DMS 273 treated with DMSO at 0.1 percent for 48 hours (cell line): Measurements from ENCODE around the gene ZNHIT2.
"Not testable (repeated sequence)": the region's sequence is repeated elsewhere in the genome, so short reads cannot be mapped to it uniquely, and the experiment has no call there.

Experiments
- DNase-seq: peaks from one replicate; lab custom pipeline; 2025; lab: John Stamatoyannopoulos, UW

Gene ZNHIT2

DNA sequence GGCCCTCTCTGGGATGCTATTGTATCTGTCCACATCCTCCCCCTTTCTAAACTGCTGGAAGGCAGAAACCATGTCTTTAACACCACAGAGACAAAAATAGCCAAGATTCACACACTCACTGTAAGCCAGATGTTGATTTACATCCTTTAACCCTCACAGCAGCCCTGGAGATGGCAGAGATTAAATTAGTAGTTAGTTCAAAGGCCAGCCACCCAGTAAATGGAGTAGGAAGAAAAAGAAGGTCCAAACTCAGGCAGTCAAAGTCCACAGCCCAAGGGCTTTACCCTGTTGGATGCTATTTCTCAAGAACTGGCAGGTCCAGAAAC, 2.1 kb upstream of the ZNHIT2 start:
- no peak for DNase-seq

DNA sequence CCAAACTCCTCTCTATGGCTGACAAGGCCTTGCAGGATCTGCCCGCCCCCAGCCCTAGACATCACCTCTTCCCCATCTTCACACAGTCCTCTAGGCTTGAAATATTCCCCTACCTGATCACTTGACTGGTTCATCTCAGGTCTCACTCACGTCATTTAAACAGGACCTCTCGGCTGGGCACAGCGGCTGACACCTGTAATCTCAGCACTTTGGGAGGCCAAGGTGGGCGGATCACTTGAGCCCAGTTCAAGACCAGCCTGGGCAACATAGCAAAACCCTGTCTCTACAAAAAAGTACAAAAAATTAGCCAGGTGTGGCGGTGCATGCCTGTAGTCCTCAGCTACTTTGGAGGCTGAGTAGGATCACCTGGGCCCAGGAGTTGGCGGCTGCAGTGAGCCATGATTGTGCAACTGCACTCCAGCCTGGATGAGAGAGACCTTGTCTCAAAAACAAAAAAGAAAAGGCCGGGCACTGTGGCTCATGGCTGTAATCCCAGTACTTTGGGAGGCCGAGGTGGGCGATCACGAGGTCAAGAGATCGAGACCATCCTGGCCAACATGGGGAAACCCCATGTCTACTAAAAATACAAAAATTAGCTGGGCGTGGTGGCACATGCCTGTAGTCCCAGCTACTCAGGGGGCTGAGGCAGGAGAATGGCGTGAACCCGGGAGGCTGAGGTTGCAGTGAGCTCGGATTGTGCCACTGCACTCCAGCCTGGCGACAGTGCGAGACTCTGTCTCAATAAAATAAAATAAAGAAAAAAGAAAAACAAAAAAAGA, 1.6 kb upstream of the ZNHIT2 start:
- DNase-seq = not testable (repeated sequence)

DNA sequence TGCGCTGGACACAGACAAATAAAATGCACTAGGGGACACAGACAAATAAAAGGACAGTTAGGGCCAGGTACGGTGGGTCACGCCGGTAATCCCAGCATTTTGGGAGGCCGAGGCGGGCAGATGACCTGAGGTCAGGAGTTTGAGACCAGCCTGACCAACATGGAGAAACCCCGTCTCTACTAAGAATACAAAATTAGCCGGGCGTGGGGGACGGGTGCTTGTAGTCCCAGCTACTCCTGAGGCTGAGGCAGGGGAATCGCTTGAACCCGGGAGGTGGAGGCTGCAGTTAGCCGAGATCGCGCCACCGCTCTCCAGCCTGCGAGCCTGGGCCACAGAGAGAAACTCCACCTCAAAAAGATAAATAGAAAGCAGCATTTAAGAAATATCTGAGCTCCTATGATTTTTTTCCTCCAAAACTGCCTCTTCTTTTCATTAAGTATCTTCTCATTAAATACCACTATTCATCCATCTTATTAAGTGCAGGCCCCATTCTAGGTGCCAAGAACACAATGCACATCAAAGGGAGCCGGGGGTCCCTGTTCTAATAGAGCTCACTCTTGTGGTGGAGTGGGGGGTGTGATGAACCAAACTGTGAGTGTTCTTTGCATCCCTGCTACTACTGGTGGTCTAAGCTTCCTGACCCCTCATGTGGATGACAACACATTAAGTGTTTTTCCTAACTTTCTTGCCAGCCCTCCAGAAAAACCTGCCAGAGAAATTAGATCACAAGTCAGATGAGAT, 766 bp upstream of the ZNHIT2 start:
- no peak for DNase-seq

DNA sequence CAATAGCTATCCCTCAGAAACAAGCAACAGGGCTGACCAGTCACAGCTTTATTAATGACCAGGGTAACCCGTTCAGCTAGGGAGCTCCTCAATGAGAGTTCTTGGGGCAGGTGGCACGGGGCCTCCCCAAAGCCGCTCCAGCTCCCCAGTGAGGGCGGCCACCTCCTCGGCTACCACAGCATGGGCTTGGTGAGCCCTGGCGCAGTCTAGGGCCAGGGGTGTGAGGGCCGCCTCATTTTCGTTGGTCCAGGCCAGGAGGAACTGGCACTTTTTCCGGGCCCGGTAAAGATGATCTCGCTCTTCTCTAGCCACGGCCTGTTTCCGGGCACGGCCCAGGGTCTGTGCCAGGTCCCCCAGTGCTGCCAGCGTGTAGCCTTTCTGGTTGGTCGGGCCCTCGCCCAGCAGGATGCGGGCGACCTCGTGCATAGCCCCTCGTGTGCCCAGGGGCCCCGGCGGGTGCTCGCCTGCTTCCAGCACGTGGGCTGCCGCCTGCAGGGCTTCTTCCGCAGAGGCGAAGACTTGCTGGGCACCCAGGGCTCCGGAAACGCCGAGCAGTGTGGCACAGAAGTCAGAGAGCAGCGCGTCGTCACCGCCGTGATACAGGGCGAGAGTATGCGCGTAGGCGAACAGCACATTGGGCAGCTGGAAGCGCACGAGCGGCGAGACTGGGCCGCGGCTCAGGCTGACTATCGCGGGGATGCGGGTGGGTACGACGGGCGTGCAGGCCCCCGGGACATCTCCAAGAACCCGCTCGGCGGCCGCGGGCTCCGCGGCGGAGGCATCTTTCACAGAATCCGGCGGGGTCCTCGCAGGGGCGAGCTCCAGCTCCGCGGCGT, 913 bp downstream of the ZNHIT2 start:
- no peak for DNase-seq

DNA sequence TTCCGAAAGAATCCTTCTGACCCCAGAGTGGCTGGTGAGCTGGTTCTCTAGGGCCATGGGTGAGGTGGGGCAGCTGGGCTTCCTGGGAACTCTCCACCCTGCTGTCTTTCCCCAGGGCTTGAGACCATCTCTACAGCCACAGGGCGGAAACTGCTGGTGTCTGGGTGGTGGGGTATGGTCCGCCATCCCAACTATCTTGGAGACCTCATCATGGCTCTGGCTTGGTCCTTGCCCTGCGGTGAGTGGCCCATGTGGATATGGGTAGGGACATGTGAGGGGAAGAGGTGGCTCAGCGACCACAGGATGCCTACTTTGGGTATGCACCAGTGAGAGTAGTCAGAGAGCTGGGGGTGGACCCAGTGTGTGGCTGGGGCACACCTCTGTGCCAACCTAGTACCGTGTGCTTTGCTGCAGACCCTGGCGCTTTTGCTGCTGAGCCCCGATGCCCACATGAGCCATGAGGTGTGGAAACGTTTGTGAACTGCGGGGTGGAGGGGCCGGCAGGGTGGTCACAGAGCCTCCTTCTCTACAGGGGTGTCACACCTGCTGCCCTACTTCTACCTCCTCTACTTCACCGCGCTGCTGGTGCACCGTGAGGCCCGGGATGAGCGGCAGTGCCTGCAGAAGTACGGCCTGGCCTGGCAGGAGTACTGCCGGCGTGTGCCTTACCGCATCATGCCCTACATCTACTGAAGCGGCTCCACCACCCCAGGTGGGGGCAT, 2.0 kb downstream of the ZNHIT2 start:
- no peak for DNase-seq

DNA sequence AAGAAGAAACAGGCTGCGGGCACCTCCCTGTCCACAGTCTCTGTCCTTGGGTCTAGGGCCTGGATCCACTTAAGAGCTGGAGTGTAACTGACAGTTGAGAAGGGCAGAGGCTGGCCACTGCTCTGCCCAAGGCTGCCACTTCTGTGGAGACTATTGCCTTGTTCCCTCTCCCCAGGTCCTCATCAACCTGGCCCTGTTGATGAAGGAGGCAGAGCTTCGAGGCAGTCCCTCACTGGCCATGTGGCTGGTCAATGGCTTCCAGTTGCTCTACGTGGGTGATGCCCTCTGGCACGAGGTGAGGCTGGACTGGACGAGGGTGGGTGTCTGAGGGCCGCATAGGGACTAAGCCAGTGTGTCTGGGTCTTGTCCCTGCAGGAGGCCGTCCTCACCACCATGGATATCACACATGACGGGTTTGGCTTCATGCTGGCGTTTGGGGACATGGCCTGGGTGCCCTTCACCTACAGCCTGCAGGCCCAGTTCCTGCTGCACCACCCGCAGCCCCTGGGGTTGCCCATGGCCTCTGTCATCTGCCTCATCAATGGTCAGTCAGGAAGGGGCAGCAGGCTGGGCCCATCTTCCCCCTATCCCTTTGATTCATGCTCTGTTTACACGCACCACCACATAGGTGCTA, 2.8 kb downstream of the ZNHIT2 start:
- DNase-seq = no peak

DNA sequence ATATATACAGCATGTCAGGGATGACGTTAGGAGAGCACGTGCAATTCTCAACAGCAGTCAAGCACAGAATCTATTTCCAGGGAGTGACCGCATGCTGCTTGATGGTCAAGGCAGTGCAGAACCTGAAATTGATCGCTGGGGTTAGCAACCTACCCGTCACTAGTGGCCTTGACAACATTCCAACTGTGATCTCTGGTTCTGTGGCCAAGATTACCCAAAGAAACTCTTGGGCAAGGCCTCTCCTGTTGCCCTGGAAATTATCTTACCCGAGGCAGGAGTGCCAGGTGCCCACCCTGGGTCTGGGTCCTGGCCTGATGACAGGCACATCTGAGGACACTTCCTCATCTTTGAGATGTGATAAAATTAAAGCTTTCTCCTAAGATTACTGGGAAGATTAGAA, 3.7 kb downstream of the ZNHIT2 start:
- no peak for DNase-seq

DNA sequence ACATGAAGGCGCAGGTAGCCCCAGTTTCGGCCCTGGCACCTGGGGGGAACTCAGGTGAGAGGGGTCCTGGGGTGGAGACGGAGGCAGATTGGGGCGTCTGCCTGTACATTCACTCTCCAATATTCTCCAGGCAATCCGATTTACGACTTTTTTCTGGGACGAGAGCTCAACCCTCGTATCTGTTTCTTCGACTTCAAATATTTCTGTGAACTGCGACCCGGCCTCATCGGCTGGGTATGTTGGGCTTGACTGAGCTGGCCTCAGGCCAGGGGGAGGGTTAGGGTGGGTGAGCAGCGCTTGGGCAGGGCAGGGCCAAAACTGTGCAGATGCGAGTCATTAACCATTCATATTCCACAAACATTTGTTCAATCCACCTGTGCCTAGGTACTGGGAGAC, 4.1 kb downstream of the ZNHIT2 start:
- no peak for DNase-seq

DNA sequence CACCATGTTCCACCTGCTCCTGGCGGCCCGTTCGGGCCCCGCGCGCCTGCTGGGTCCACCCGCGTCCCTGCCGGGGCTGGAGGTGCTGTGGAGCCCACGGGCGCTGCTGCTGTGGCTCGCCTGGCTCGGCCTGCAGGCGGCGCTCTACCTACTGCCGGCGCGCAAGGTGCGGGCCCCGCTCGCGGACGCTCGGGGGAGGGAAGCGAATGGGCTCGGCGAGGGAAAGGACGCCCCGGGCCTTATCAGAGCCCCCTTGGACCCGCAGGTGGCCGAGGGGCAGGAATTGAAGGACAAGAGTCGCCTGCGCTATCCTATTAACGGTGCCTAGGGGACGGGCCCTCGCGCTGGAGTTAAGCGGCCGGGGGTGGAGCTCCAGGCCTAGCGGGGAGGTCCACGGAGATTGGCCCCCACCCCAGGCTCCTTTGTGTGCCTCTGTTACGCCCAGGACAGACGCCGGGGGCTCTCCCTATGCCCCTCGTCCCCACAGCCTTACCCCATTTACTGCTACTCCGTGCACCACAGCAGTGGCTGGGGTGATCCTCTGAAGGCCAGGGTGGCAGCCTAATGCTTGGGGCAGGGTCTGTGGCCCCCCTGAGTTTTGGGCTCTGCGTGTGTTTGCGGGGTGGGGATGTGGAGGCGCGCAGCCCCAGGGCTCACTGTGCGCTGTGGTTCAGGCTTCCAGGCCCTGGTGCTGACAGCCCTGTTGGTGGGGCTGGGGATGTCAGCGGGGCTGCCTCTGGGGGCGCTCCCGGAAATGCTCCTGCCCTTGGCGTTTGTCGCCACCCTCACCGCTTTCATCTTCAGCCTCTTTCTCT, 4.7 kb downstream of the ZNHIT2 start:
- no peak for DNase-seq

DNA sequence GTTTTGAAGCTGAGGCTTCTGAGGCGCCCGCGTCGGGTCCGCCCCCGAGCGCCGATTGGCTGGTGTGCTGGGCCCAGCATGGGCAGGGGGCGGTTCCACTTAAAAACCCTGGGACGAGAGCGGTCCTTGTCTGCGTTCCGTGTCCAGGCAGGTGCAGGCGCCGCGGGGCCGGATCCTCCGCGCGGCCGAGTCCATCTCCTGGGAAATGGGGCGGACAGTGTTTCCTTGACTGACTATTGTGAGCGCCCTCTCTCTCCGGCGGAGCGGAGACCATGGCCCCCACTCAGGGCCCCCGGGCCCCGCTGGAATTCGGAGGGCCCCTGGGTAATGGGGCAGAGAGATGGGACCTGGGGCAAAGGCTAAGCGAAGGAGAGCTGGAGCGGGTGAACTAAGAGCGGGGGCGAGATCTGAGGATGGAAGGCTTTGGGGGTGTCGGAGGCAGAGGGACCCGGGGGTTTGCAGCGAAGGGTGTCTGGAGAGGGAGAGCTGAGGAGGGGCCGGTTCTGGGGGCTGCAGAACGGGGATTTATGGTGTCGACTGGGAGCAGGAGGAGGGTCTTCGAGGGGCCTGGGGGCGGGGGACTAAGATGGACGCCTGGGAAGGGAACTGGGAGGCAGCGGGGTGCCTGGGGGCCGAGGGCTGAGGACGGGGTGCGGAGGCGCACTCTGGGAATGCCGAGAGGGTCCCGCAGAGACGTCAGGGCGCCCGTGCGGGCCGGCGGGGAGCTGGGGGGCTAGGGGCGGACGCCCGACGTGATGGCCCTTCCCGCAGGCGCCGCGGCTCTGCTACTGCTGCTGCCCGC, 5.6 kb downstream of the ZNHIT2 start, which contains the start of gene TM7SF2:
TM7SF2 (plus strand) TSS at position 129 of the 802 bp plus-strand sequence; CDS start at position 273, 144 bp downstream.
- peak; percentile 38 for DNase-seq

DNA sequence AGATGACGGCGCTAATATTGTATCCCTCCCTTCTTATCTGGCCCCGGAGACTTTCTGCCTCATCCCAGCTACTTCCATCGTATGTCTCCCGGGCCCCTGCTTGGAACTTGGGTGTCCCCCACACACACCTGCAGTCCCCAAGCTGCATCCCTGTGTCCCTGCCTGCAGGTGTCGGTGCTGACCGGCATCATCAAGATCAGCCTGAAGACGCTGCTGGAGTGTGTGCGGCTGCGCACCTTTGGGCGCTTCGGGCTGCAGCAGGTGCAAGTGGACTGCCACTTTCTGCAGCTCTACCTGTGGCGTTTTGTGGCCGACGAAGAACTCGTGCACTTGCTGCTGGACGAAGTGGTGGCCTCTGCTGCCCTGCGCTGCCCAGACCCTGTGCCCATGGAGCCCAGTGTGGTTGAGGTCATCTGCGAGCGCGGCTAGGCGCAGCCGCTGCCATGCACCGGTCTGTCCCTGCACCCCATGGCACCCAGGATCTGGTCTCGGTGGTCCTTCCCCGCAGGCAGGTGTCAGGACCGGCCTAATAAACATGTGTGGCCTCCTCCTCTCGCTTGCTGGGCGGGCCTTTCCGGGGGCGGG, 6.2 kb downstream of the ZNHIT2 start:
- DNase-seq = no peak

DNA sequence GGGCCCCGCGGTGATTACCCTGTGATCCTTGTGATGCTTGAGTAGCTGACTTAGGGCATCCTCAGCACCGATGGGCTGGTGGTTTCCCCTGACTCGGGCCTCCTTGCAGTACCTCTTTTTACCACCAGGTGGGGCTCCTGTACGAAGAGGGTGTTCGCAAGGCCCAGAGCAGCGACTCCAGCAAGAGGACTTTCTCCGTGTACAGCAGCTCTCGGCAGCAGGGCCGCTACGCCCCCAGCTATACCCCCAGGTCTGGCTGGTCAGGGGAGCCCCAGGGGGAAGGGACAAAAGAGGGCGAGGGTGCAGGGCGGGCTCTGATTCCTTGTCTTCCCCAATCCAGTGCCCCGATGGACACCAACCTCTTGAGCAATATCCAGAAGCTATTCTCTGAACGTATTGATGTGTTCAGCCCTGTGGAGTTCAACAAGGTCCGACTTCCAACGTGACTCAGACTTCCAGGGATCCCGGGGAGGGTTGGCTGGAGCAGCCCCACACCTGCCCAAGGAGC, 7.1 kb downstream of the ZNHIT2 start:
- DNase-seq = peak; percentile 55

DNA sequence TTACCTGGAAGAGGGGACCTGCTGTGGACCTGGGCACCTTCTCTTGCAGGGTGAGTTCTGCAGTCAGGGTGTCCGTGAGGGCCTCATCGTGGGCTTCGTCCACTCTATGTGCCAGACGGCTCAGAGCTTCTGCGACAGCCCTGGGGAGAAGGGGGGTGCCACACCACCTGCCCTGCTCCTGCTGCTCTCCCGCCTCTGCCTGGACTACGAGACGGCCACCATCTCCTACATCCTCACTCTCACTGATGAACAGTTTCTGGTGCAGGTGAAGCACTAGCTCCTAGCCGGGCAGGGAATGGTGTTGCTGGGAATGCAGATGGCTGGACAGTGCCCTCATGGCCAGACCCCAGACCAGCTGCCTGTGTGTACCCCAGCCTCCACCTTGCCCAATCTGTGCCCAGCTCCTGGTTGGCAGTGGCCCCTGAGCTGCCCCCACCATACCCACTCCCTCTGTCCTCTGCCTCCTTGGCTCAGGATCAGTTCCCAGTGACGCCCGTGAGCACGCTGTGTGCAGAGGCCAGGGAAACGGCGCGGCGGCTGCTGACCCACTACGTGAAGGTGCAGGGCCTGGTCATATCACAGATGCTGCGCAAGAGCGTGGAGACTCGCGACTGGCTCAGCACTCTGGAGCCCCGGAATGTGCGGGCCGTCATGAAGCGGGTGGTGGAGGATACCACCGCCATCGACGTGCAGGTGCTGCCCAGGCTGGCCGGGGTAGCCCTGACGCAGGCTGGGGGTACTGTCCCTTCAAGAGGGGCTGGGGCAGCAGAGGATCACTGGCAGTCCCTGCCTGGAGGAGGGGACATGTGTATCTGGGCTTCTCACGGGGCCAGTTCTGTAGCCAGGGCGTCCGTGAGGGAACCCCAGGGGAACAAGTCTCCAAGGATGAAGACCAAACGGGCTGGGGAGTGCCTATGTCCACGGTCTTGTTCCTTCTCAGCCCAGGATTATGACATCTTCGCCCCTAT, 8.0 kb downstream of the ZNHIT2 start:
- DNase-seq = no peak

DNA sequence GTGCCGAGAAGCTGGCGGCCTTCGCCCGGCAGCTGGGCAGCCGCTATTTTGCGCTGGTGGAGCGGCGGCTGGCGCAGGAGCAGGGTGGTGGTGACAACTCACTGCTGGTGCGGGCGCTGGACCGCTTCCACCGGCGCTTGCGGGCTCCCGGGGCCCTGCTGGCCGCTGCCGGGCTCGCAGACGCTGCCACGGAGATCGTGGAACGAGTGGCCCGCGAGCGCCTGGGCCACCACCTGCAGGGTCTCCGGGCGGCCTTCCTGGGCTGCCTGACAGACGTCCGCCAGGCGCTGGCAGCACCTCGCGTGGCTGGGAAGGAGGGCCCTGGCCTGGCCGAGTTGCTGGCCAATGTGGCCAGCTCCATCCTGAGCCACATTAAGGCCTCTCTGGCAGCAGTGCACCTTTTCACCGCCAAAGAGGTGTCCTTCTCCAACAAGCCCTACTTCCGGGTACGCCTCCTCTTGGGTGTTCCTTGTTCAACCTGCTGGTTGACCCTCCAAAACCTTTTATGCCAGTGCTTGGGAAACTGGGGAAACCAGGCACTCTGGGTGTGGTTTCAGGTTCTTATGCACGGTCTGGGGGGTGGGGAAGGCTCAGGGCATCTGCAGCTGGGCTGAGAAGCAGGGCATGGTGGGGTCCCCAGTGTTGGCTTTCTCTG, 8.9 kb downstream of the ZNHIT2 start:
- DNase-seq = no peak

DNA sequence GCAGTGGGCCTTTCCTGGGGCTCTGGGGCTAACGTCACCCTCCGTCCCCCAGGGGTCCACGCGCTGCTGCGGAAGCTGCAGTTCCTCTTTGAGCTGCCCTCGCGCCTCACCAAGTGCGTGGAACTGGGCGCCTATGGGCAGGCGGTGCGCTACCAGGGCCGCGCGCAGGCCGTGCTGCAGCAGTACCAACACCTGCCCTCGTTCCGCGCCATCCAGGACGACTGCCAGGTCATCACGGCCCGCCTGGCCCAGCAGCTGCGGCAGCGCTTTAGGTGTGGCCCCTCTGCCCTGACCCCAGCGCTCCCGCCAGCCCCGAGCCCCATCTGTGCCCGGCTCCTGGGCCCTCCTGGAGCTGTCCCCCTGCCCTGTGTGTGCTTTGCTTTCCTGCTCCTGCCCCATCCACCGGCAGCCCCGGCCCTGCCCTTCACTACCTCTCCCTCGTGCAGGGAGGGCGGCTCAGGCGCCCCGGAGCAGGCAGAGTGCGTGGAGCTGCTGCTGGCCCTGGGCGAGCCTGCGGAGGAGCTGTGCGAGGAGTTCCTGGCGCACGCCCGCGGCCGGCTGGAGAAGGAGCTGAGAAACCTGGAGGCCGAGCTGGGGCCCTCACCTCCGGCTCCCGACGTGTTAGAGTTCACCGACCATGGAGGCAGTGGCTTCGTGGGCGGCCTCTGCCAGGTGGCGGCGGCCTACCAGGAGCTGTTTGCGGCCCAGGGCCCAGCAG, 9.6 kb downstream of the ZNHIT2 start:
- DNase-seq = no peak

DNA sequence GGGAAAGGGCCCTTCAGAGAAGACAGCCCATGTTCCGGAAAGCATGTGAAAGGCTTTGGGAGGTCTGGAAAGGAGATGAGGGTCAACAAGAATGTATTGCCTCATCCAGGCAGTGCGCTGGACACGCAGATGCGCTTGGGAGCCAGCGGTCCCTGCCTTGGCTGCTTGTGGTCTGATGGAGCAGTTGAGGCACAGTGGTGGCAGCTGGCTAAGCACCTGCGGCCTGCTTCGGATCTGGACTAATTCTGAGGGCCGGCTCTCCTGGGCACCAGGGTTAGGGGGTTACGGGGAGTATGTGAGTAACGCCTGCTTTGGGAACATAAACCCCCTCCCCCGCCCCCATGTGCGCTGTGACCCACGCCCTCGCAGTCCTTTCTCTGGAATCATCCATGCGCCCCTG, 10.4 kb downstream of the ZNHIT2 start:
- DNase-seq = no peak

DNA sequence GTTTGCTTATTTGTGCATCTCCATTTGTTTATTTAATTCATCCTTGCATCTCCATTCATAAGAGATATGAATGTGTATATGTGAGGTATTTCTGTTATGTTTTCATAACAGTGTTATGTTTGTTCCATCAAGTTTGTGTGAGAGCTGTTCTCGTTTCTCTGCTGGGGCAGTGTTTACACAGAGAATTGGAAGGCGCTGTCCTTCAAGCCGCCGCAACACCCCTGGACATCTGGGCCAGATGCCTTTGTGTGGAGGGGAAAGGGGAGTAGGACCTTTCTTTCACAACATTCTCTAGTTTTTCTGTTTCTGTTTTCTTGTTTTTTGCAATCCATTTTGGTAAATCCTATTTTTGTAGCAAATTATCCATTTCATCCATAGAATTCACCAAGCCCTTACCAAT, 12.9 kb downstream of the ZNHIT2 start:
- no peak for DNase-seq
